CD14-positive monocyte (primary cell): ENCODE measurements around the gene C15orf62. TPM values are rescaled to one million over a fixed set of nuclear protein-coding genes. Genes with fewer than 3 reads are reported as not detected.

Source experiments
- DNase-seq, 3 donors: peaks; one replicate each; pipeline ENCODE4 v3.0.0-alpha.2; 2011 to 2022
- H2AFZ ChIP-seq: 2 replicates; pipeline ENCODE4 v1.6.0; 2012; ENCODE audit warnings: mild to moderate bottlenecking, low read depth, low read length, inconsistent platforms; ENCODE audit not compliant: insufficient read depth, poor library complexity, severe bottlenecking
- H3K27ac ChIP-seq, 2 donors: 1 replicate in 1 of 2; 2 replicates in 1 of 2; pipeline ENCODE4 v1.5.1; 2012 to 2013; ENCODE audit warnings: low read length in 2 of 2, control low read depth in 1 of 2, inconsistent platforms in 1 of 2, low read depth in 1 of 2, mild to moderate bottlenecking in 1 of 2
- H3K27me3 ChIP-seq, 2 donors: one replicate each; pipeline versions ENCODE4 v1.6.0 to v1.6.1; 2011 to 2013; ENCODE audit warnings: low read length in 2 of 2; ENCODE audit not compliant: control insufficient read depth in 2 of 2, insufficient read depth in 2 of 2
- H3K36me3 ChIP-seq, 2 donors: replicated peaks in 1 of 2; 1 replicate in 1 of 2; 2 replicates in 1 of 2; pipeline versions ENCODE4 v1.5.1 to v1.6.1; 2012 to 2013; ENCODE audit warnings: low read length in 2 of 2, control low read depth in 1 of 2, inconsistent platforms in 1 of 2, mild to moderate bottlenecking in 1 of 2; ENCODE audit not compliant: insufficient read depth in 2 of 2, control insufficient read depth in 1 of 2
- H3K4me1 ChIP-seq, 2 donors: 1 replicate in 1 of 2; 2 replicates in 1 of 2; pipeline versions ENCODE4 v1.5.1 to v1.6.1; 2012 to 2013; ENCODE audit warnings: low read length in 2 of 2, control low read depth in 1 of 2, inconsistent platforms in 1 of 2, mild to moderate bottlenecking in 1 of 2, moderate library complexity in 1 of 2; ENCODE audit not compliant: insufficient read depth in 2 of 2, control insufficient read depth in 1 of 2
- H3K4me2 ChIP-seq: replicated peaks from 2 replicates; pipeline ENCODE3; 2012; ENCODE audit warnings: low read length, moderate library complexity, mild to moderate bottlenecking; ENCODE audit not compliant: poor library complexity, severe bottlenecking; ENCODE audit errors: extremely low read depth
- H3K4me3 ChIP-seq, 3 experiments: fragments of 200-600 bp in 1 of 3; sonication (generic) in 1 of 3; replicated peaks in 1 of 3; 1 replicate in 2 of 3; 2 replicates in 1 of 3; pipeline ENCODE4 v1.5.1; 2011 to 2013; ENCODE audit warnings: low read length in 3 of 3, mild to moderate bottlenecking in 3 of 3, control low read depth in 2 of 3, low read depth in 2 of 3, inconsistent platforms in 1 of 3, moderate library complexity in 1 of 3
- H3K79me2 ChIP-seq: 2 replicates; pipeline ENCODE4 v1.6.0; 2012; ENCODE audit warnings: mild to moderate bottlenecking, control low read depth, inconsistent platforms, low read length, moderate library complexity; ENCODE audit not compliant: insufficient read depth
- H3K9ac ChIP-seq: 2 replicates; pipeline ENCODE4 v1.6.0; 2017; ENCODE audit warnings: low read length, mild to moderate bottlenecking; ENCODE audit not compliant: insufficient read depth, poor library complexity, severe bottlenecking
- H3K9me3 ChIP-seq, 2 donors: replicated peaks in 1 of 2; 1 replicate in 1 of 2; 2 replicates in 1 of 2; pipeline versions ENCODE4 v1.5.1 to v1.6.1; 2012 to 2013; ENCODE audit warnings: low read length in 2 of 2, control low read depth in 1 of 2; ENCODE audit not compliant: control insufficient read depth in 1 of 2, insufficient read depth in 1 of 2
- H4K20me1 ChIP-seq: 2 replicates; pipeline ENCODE4 v1.6.0; 2012; ENCODE audit warnings: mild to moderate bottlenecking, low read length, control low read depth, moderate library complexity; ENCODE audit not compliant: insufficient read depth
- H3K27ac Mint-ChIP-seq, 7 donors: one replicate each; pipeline ENCODE4 v1.8.0; 2020; ENCODE audit warnings: mild to moderate bottlenecking in 7 of 7, mixed read lengths in 7 of 7, moderate library complexity in 6 of 7, inconsistent platforms in 2 of 7
- H3K27me3 Mint-ChIP-seq, 3 donors: one replicate each; pipeline ENCODE4 v1.8.0; 2021 to 2022; ENCODE audit warnings: low read depth in 3 of 3, mild to moderate bottlenecking in 3 of 3, mixed read lengths in 3 of 3, moderate library complexity in 3 of 3, inconsistent platforms in 1 of 3
- H3K36me3 Mint-ChIP-seq, 2 donors: one replicate each; pipeline ENCODE4 v1.8.0; 2020; ENCODE audit warnings: mixed read lengths in 2 of 2, inconsistent platforms in 1 of 2, mild to moderate bottlenecking in 1 of 2
- H3K4me1 Mint-ChIP-seq: one replicate; pipeline ENCODE4 v1.8.0; 2020; ENCODE audit warnings: mild to moderate bottlenecking, mixed read lengths
- H3K4me3 Mint-ChIP-seq, 2 donors: one replicate each; pipeline ENCODE4 v1.8.0; 2020; ENCODE audit warnings: mild to moderate bottlenecking in 2 of 2, mixed read lengths in 2 of 2, moderate library complexity in 1 of 2
- H3K9me3 Mint-ChIP-seq, 7 donors: one replicate each; pipeline ENCODE4 v1.8.0; 2020 to 2022; ENCODE audit warnings: mixed read lengths in 7 of 7, mild to moderate bottlenecking in 6 of 7, moderate library complexity in 6 of 7, inconsistent platforms in 2 of 7
- CTCF ChIP-seq: fragments of 200-600 bp; IDR thresholded peaks from one replicate; pipeline ENCODE4 v1.8.0; 2022; ENCODE audit warnings: antibody characterized with exemption, mild to moderate bottlenecking
- WGBS: methylation state at CpG from one replicate; pipeline ENCODE4 v1.1.5; 2013; ENCODE audit warnings: missing lambda C conversion rate; ENCODE audit not compliant: insufficient coverage; 5-methylcytosine and 5-hydroxymethylcytosine counted together
- intact Hi-C, 2 donors: fragments of 100-400 bp; cut with micrococcal nuclease; formaldehyde crosslinking; loops; one replicate each; pipeline versions ENCODE4 v1.15.0 to v1.15.1; 2023
- polyA plus RNA-seq, 3 donors: library from polyadenylated mRNA; depleted of rRNA in 1 of 3; unstranded in 2 of 3; stranded (reverse) in 1 of 3; fragments of 300-500 nt in 2 of 3; fragments of >200 nt in 1 of 3; fragmentation: Illumina TruSeq in 2 of 3; gene quantifications; 1 replicate in 2 of 3; 2 replicates in 1 of 3; pipeline ENCODE4 v1.2.3, GENCODE V29; 2012 to 2021

Gene C15orf62
- polyA plus RNA-seq, 3 donors, result 0.23 to 0.25 TPM; not detected in 1

- peaks cover 15% of the 10 kb centered on the region for H3K79me2 ChIP-seq
- intact Hi-C loops, result loop anchor here (5.0 kb wide), 1 partner anchor 34 kb away; no protein-coding TSS in a partner anchor
- no peak overlapping the region for H3K4me3 Mint-ChIP-seq
- H3K27ac Mint-ChIP-seq, result peak overlapping the region in 3 of 7 donors; percentile 2 to 76 (median 65)
- H3K9me3 Mint-ChIP-seq, result no peaks in the 10 kb centered on the region
- no peak for TF ChIP-seq CTCF
- peak overlapping the region in 1 of 2 donors; percentile 39 for H3K27ac ChIP-seq
- H3K27me3 Mint-ChIP-seq, result peaks cover 0 to 1% (median 0%) of the 10 kb centered on the region in 3 donors
- H4K20me1 ChIP-seq, result no peaks in the 10 kb centered on the region
- no peak overlapping the region for H2AFZ ChIP-seq
- no peak overlapping the region for H3K4me2 ChIP-seq
- H3K9me3 ChIP-seq, result no peaks in the 10 kb centered on the region
- whole genome bisulfite sequencing, result 45% methylated on average over 5 of the region's 7 CpGs
- peaks cover 64 to 75% of the 10 kb centered on the region in 2 donors for H3K36me3 Mint-ChIP-seq
- peaks cover 16 to 18% of the 10 kb centered on the region in 2 donors for H3K4me1 ChIP-seq
- H3K4me3 ChIP-seq, result no peak overlapping the region
- no peaks in the 10 kb centered on the region for H3K27me3 ChIP-seq
- no peak for DNase-seq
- H3K9ac ChIP-seq, result no peak overlapping the region
- H3K4me1 Mint-ChIP-seq, result peaks cover 27% of the 10 kb centered on the region
- peaks cover 37 to 75% of the 10 kb centered on the region in 2 donors for H3K36me3 ChIP-seq
These were observed 21.8 kb upstream of the C15orf62 start for GRCh38 chr15:40747685-40748631.

- DNase-seq, result no peak
- no peaks in the 10 kb centered on the region for H3K27me3 ChIP-seq
- intact Hi-C loops, result loop anchor here (5.0 kb wide), 1 partner anchor 33 kb away; no protein-coding TSS in a partner anchor
- H3K4me3 Mint-ChIP-seq, result no peak overlapping the region
- H3K4me1 Mint-ChIP-seq, result peaks cover 31% of the 10 kb centered on the region
- TF ChIP-seq CTCF, result no peak
- H3K9ac ChIP-seq, result no peak overlapping the region
- peaks cover 0 to 1% (median 0%) of the 10 kb centered on the region in 3 donors for H3K27me3 Mint-ChIP-seq
- no peaks in the 10 kb centered on the region for H3K9me3 Mint-ChIP-seq
- H3K36me3 ChIP-seq, result peaks cover 33 to 63% of the 10 kb centered on the region in 2 donors
- H3K36me3 Mint-ChIP-seq, result peaks cover 56 to 64% of the 10 kb centered on the region in 2 donors
- no peak overlapping the region for H3K4me3 ChIP-seq
- peaks cover 20 to 23% of the 10 kb centered on the region in 2 donors for H3K4me1 ChIP-seq
- peak overlapping the region in 1 of 7 donors; percentile 15 for H3K27ac Mint-ChIP-seq
- no peak overlapping the region for H2AFZ ChIP-seq
- 94% methylated on average over 3 of the region's 4 CpGs for WGBS
- peaks cover 27% of the 10 kb centered on the region for H3K79me2 ChIP-seq
- no peaks in the 10 kb centered on the region for H4K20me1 ChIP-seq
- H3K4me2 ChIP-seq, result no peak overlapping the region
- no peaks in the 10 kb centered on the region for H3K9me3 ChIP-seq
- H3K27ac ChIP-seq, result no peak overlapping the region
These were observed 20.6 kb upstream of the C15orf62 start for GRCh38 chr15:40749151-40749630.
